Osteocyte (in vitro differentiated cells): ENCODE data around the gene HS3ST4. TPM values are rescaled to one million over a fixed set of nuclear protein-coding genes. Genes with fewer than 3 reads are reported as not detected.

Experiments used
- DNase-seq: peaks from one replicate; pipeline ENCODE4 v3.0.0; 2021; ENCODE audit warnings: mixed read lengths; ENCODE audit not compliant: unreplicated experiment; ENCODE audit errors: extremely low spot score
- H3K27ac Mint-ChIP-seq: one replicate; pipeline ENCODE4 v1.8.0; 2021; ENCODE audit warnings: mild to moderate bottlenecking, mixed read lengths; ENCODE audit not compliant: unreplicated experiment
- H3K27me3 Mint-ChIP-seq: one replicate; pipeline ENCODE4 v1.8.0; 2021; ENCODE audit warnings: mixed read lengths; ENCODE audit not compliant: unreplicated experiment
- H3K36me3 Mint-ChIP-seq: one replicate; pipeline ENCODE4 v1.8.0; 2021; ENCODE audit warnings: mixed read lengths; ENCODE audit not compliant: unreplicated experiment
- H3K4me1 Mint-ChIP-seq: one replicate; pipeline ENCODE4 v1.8.0; 2021; ENCODE audit warnings: mixed read lengths; ENCODE audit not compliant: unreplicated experiment
- H3K4me3 Mint-ChIP-seq: one replicate; pipeline ENCODE4 v1.8.0; 2021; ENCODE audit warnings: mild to moderate bottlenecking, moderate library complexity, mixed read lengths; ENCODE audit not compliant: unreplicated experiment
- H3K9me3 Mint-ChIP-seq: one replicate; pipeline ENCODE4 v1.8.0; 2021; ENCODE audit warnings: mixed read lengths; ENCODE audit not compliant: unreplicated experiment
- CTCF ChIP-seq: fragments of 200-600 bp; sonication (generic); IDR thresholded peaks from 2 replicates; pipeline ENCODE4 v1.5.0; 2021; ENCODE audit warnings: antibody characterized with exemption, mild to moderate bottlenecking, moderate library complexity
- total RNA-seq: library from RNA; stranded (reverse); gene quantifications from 2 replicates; pipeline ENCODE4 v1.2.1, GENCODE V29; 2021

The HS3ST4 gene
- total RNA-seq, 1 donor from 2014 or later, result not detected

- Mint-ChIP-seq H3K36me3 (no peaks in the 10 kb centered on the region), H3K27me3 (no peaks in the 10 kb centered on the region), H3K4me3 (no peak overlapping the region), H3K27ac (no peak overlapping the region), H3K4me1 (no peaks in the 10 kb centered on the region), H3K9me3 (peaks cover 26% of the 10 kb centered on the region)
- no peak for DNase-seq
- no peak for TF ChIP-seq CTCF
Measured at GRCh38 chr16:25855063-25855462, 163.3 kb downstream of the HS3ST4 start.

GRCh38 chr16:25855818-25856217 is 164.1 kb downstream of the HS3ST4 start:
- DNase-seq, result no peak
- Mint-ChIP-seq H3K9me3 (peaks cover 31% of the 10 kb centered on the region), H3K27ac (no peak overlapping the region), H3K4me3 (no peak overlapping the region), H3K4me1 (no peaks in the 10 kb centered on the region), H3K27me3 (no peaks in the 10 kb centered on the region), H3K36me3 (no peaks in the 10 kb centered on the region)
- no peak for TF ChIP-seq CTCF

GRCh38 chr16:25859645-25860044 is 167.9 kb downstream of the HS3ST4 start:
- DNase-seq, result no peak
- no peaks in the 10 kb centered on the region for H3K27me3 Mint-ChIP-seq
- TF ChIP-seq CTCF, result no peak
- H3K27ac Mint-ChIP-seq, result no peak overlapping the region
- H3K4me1 Mint-ChIP-seq, result no peaks in the 10 kb centered on the region
- peaks cover 47% of the 10 kb centered on the region for H3K9me3 Mint-ChIP-seq
- no peak overlapping the region for H3K4me3 Mint-ChIP-seq
- no peaks in the 10 kb centered on the region for H3K36me3 Mint-ChIP-seq

GRCh38 chr16:25867041-25867440 is 175.3 kb downstream of the HS3ST4 start:
- DNase-seq, result no peak
- H3K4me1 Mint-ChIP-seq, result no peaks in the 10 kb centered on the region
- no peaks in the 10 kb centered on the region for H3K36me3 Mint-ChIP-seq
- H3K4me3 Mint-ChIP-seq, result no peak overlapping the region
- peaks cover 43% of the 10 kb centered on the region for H3K9me3 Mint-ChIP-seq
- no peaks in the 10 kb centered on the region for H3K27me3 Mint-ChIP-seq
- TF ChIP-seq CTCF, result no peak
- H3K27ac Mint-ChIP-seq, result no peak overlapping the region

GRCh38 chr16:25868106-25868505 is 176.3 kb downstream of the HS3ST4 start:
- peaks cover 43% of the 10 kb centered on the region for H3K9me3 Mint-ChIP-seq
- no peak for TF ChIP-seq CTCF
- H3K4me3 Mint-ChIP-seq, result no peak overlapping the region
- no peaks in the 10 kb centered on the region for H3K27me3 Mint-ChIP-seq
- no peaks in the 10 kb centered on the region for H3K36me3 Mint-ChIP-seq
- no peak overlapping the region for H3K27ac Mint-ChIP-seq
- no peak for DNase-seq
- H3K4me1 Mint-ChIP-seq, result no peaks in the 10 kb centered on the region
